GM12891 (cell line): ENCODE data around the gene SUGT1.

Experiments
- POLR2A ChIP-seq: IDR thresholded peaks from 2 replicates; pipeline ENCODE4 v1.6.1; 2011; ENCODE audit warnings: low read depth, low read length, control low read depth
- POLR2AphosphoS5 ChIP-seq: IDR thresholded peaks from 2 replicates; pipeline ENCODE4 v1.6.1; 2011; ENCODE audit warnings: low read depth, low read length, control low read depth
- SPI1 ChIP-seq: IDR thresholded peaks from 2 replicates; pipeline ENCODE4 v1.6.1; 2011; ENCODE audit warnings: low read depth, low read length, control low read depth
- TAF1 ChIP-seq: IDR thresholded peaks from 2 replicates; pipeline ENCODE4 v1.6.1; 2011; ENCODE audit warnings: low read depth, low read length, control low read depth

DNA sequence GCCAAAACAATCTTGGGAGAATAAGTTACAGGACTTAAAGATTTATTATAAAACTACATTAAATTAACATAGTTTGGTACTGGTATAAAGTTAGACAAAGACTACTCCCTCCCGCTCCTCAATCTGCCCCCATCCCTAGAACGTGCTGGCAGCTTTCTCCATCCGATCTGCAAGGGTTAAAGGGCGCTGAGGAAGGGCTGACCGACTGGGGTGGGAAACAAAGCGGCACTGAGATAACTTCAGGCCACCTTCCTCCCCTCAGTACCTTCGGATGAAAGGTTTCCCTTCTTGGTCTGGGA is 790 bp upstream of the SUGT1 start:
- TF ChIP-seq TAF1 (no peak), POLR2A (no peak), SPI1 (no peak), POLR2AphosphoS5 (no peak)
